CD4-positive, alpha-beta T cell (primary cell): ENCODE measurements around the gene CACNA1G. TPM values are rescaled to one million over a fixed set of nuclear protein-coding genes. Genes with fewer than 3 reads are reported as not detected.

Experiments
- ATAC-seq: fragments of 200-7000 bp; cut with Tn5 transposase; one replicate; pipeline ENCODE4 v1.10.0; 2022; ENCODE audit warnings: mild to moderate bottlenecking; ENCODE audit not compliant: poor library complexity
- CTCF ChIA-PET: fragments of 350-600 bp; sonication (Branson Sonifier 250); formaldehyde crosslinking; loops from one replicate; lab custom pipeline; 2021; ENCODE audit warnings: antibody characterized with exemption, inconsistent platforms; lab: Charles Lee
- POLR2A ChIA-PET: fragments of 350-600 bp; sonication (Branson Sonifier 250); formaldehyde crosslinking; loops from one replicate; lab custom pipeline; 2021; ENCODE audit warnings: antibody characterized with exemption, inconsistent platforms; lab: Charles Lee
- DNase-seq, 14 experiments: peaks; one replicate each; pipeline ENCODE4 v3.0.0-alpha.2; 2013 to 2020; ENCODE audit warnings: mixed read lengths in 2 of 14
- H3K27ac ChIP-seq, 2 donors: one replicate each; pipeline versions ENCODE4 v1.5.1 to v1.7.0; 2013; ENCODE audit warnings: low read length in 2 of 2, low read depth in 1 of 2, mild to moderate bottlenecking in 1 of 2
- H3K27me3 ChIP-seq, 2 experiments: 1 replicate in 1 of 2; 2 replicates in 1 of 2; pipeline versions ENCODE4 v1.6.1 to v1.7.0; 2013; ENCODE audit warnings: low read length in 2 of 2, control low read depth in 1 of 2, mild to moderate bottlenecking in 1 of 2, moderate library complexity in 1 of 2; ENCODE audit not compliant: insufficient read depth in 2 of 2, control insufficient read depth in 1 of 2
- H3K36me3 ChIP-seq: one replicate; pipeline ENCODE4 v1.6.1; 2013; ENCODE audit warnings: low read length, control low read depth; ENCODE audit not compliant: insufficient read depth
- H3K4me1 ChIP-seq: one replicate; pipeline ENCODE4 v1.6.1; 2013; ENCODE audit warnings: low read length, control low read depth; ENCODE audit not compliant: insufficient read depth
- H3K4me3 ChIP-seq: one replicate; pipeline ENCODE4 v1.5.1; 2013; ENCODE audit warnings: mild to moderate bottlenecking, low read length, moderate library complexity
- H3K9me3 ChIP-seq, 2 experiments: 1 replicate in 1 of 2; 2 replicates in 1 of 2; pipeline versions ENCODE4 v1.6.1 to v1.7.0; 2013; ENCODE audit warnings: low read length in 2 of 2, mild to moderate bottlenecking in 2 of 2, control low read depth in 1 of 2, moderate library complexity in 1 of 2; ENCODE audit not compliant: control insufficient read depth in 1 of 2, insufficient read depth in 1 of 2
- H3K27ac Mint-ChIP-seq: one replicate; pipeline ENCODE4 v1.8.0; 2020; ENCODE audit warnings: mixed read lengths
- H3K27me3 Mint-ChIP-seq: one replicate; pipeline ENCODE4 v1.8.0; 2021; ENCODE audit warnings: mixed read lengths
- H3K36me3 Mint-ChIP-seq: one replicate; pipeline ENCODE4 v1.8.0; 2021; ENCODE audit warnings: low read depth, mixed read lengths
- H3K4me1 Mint-ChIP-seq: one replicate; pipeline ENCODE4 v1.8.0; 2021; ENCODE audit warnings: low read depth, mixed read lengths
- H3K4me3 Mint-ChIP-seq: one replicate; pipeline ENCODE4 v1.8.0; 2020; ENCODE audit warnings: mild to moderate bottlenecking, mixed read lengths
- H3K9me3 Mint-ChIP-seq: one replicate; pipeline ENCODE4 v1.8.0; 2020; ENCODE audit warnings: mixed read lengths
- CTCF ChIP-seq: fragments of 200-600 bp; IDR thresholded peaks from one replicate; pipeline ENCODE4 v1.8.0; 2022; ENCODE audit warnings: antibody characterized with exemption, mild to moderate bottlenecking
- intact Hi-C, 2 experiments: fragments of 100-400 bp; cut with DNase I in 1 of 2; cut with micrococcal nuclease in 1 of 2; formaldehyde crosslinking; loops; one replicate each; pipeline versions ENCODE4 v1.15.1 to v1.9.0; 2023 to 2025; cut with DNase I, micrococcal nuclease
- total RNA-seq, 174 experiments: library from RNA in 2 of 174; stranded (reverse) in 2 of 174; gene quantifications; one replicate each; pipeline ENCODE4 v1.2.3 and lab custom pipeline; 2021 to 2026

The CACNA1G gene
- total RNA-seq, 2 experiments from 2014 or later, result not detected

- Mint-ChIP-seq H3K36me3 (no peaks in the 10 kb centered on the region), H3K27me3 (no peaks in the 10 kb centered on the region), H3K9me3 (no peaks in the 10 kb centered on the region), H3K4me3 (no peak overlapping the region), H3K27ac (no peak overlapping the region), H3K4me1 (peaks cover 8% of the 10 kb centered on the region)
- Histone ChIP-seq H3K4me1 (peaks cover 9% of the 10 kb centered on the region), H3K4me3 (no peak overlapping the region), H3K36me3 (no peaks in the 10 kb centered on the region), H3K27ac (no peak overlapping the region), H3K9me3 (no peaks in the 10 kb centered on the region), H3K27me3 (no peaks in the 10 kb centered on the region)
- ChIA-PET CTCF (no interaction called here), POLR2A (no interaction called here)
- no peak for TF ChIP-seq CTCF
- no peak for DNase-seq
- intact Hi-C loops, result no loop called here
- ATAC-seq, result no peak
Observed at GRCh38 chr17:50520483-50520882, 40.0 kb upstream of the CACNA1G start.

GRCh38 chr17:50521514-50521913 lies 39.0 kb upstream of the CACNA1G start:
- ChIA-PET CTCF (no interaction called here), POLR2A (no interaction called here)
- H3K4me1 ChIP-seq, result peaks cover 8% of the 10 kb centered on the region
- Mint-ChIP-seq H3K27me3 (no peaks in the 10 kb centered on the region), H3K36me3 (no peaks in the 10 kb centered on the region), H3K4me1 (peaks cover 8% of the 10 kb centered on the region), H3K9me3 (no peaks in the 10 kb centered on the region), H3K27ac (no peak overlapping the region), H3K4me3 (no peak overlapping the region)
- TF ChIP-seq CTCF, result no peak
- no peaks in the 10 kb centered on the region for H3K36me3 ChIP-seq
- H3K9me3 ChIP-seq, result no peaks in the 10 kb centered on the region
- no peak for ATAC-seq
- H3K4me3 ChIP-seq, result no peak overlapping the region
- intact Hi-C loops, result no loop called here
- H3K27ac ChIP-seq, result no peak overlapping the region
- no peak for DNase-seq
- H3K27me3 ChIP-seq, result no peaks in the 10 kb centered on the region

- Mint-ChIP-seq H3K36me3 (no peaks in the 10 kb centered on the region), H3K4me1 (no peaks in the 10 kb centered on the region), H3K27ac (no peak overlapping the region), H3K9me3 (no peaks in the 10 kb centered on the region), H3K4me3 (no peak overlapping the region), H3K27me3 (no peaks in the 10 kb centered on the region)
- H3K4me1 ChIP-seq, result peaks cover 6% of the 10 kb centered on the region
- ATAC-seq, result no peak
- no peaks in the 10 kb centered on the region for H3K36me3 ChIP-seq
- no peak for DNase-seq
- intact Hi-C loops, result no loop called here
- CTCF ChIA-PET, result no interaction called here
- H3K9me3 ChIP-seq, result no peaks in the 10 kb centered on the region
- no peak overlapping the region for H3K27ac ChIP-seq
- H3K4me3 ChIP-seq, result no peak overlapping the region
- H3K27me3 ChIP-seq, result no peaks in the 10 kb centered on the region
- TF ChIP-seq CTCF, result no peak
- POLR2A ChIA-PET, result no interaction called here
Observed at GRCh38 chr17:50522766-50523165, 37.7 kb upstream of the CACNA1G start.
